22Rv1 (cell line): ENCODE results near the gene SPINT2.
"Not testable (repeated sequence)": the region's sequence is repeated elsewhere in the genome, so short reads cannot be mapped to it uniquely, and the experiment has no call there.

Experiments
- H3K27ac ChIP-seq: fragments of 450-650 bp; 2 replicates; pipeline ENCODE4 v1.5.1; 2017
- CTCF ChIP-seq: fragments of 450-650 bp; IDR thresholded peaks from 2 replicates; pipeline ENCODE4 v1.5.1; 2017; ENCODE audit warnings: mild to moderate bottlenecking
- ZFX ChIP-seq: fragments of 450-650 bp; IDR thresholded peaks from 2 replicates; pipeline ENCODE4 v1.6.1; 2017; ENCODE audit warnings: antibody characterized with exemption, borderline replicate concordance

Gene SPINT2

GRCh38 chr19:38252385-38252784 lies 12.0 kb upstream of the SPINT2 start:
- TF ChIP-seq ZFX = no peak
- no peak for TF ChIP-seq CTCF
- no peak overlapping the region for H3K27ac ChIP-seq

GRCh38 chr19:38252941-38253691 lies 11.3 kb upstream of the SPINT2 start:
- TF ChIP-seq CTCF (no peak), ZFX (no peak)
- H3K27ac ChIP-seq = no peak overlapping the region

- no peak for TF ChIP-seq ZFX
- H3K27ac ChIP-seq = no peak overlapping the region
These were observed 10.6 kb upstream of the SPINT2 start for GRCh38 chr19:38253788-38254187.

- TF ChIP-seq CTCF (no peak), ZFX (no peak)
- no peak overlapping the region for H3K27ac ChIP-seq
These were observed 8.9 kb upstream of the SPINT2 start for GRCh38 chr19:38255383-38256014.

GRCh38 chr19:38261942-38262341 lies 2.4 kb upstream of the SPINT2 start:
- not testable (repeated sequence) for H3K27ac ChIP-seq

- no peak overlapping the region for H3K27ac ChIP-seq
- TF ChIP-seq CTCF = no peak
- no peak for TF ChIP-seq ZFX
These were observed 1.6 kb upstream of the SPINT2 start for GRCh38 chr19:38262585-38263268.

- H3K27ac ChIP-seq = peak overlapping the region; percentile 93
- TF ChIP-seq CTCF = no peak
- TF ChIP-seq ZFX = no peak
These were observed 486 bp upstream of the SPINT2 start for GRCh38 chr19:38263689-38264485.

- peak overlapping the region; percentile 93 for H3K27ac ChIP-seq
These were observed 964 bp downstream of the SPINT2 start for GRCh38 chr19:38265213-38265861.

More at GRCh38 chr19:38265213-38265861, 964 bp downstream of the SPINT2 start:
- TF ChIP-seq ZFX (no peak), CTCF (no peak)
